ENCODE data around the gene DRC7. TPM values are rescaled to one million over a fixed set of nuclear protein-coding genes. Genes with fewer than 3 reads are reported as not detected.

DRC7 gene
- total and polyA plus RNA-seq, 9 of the 15 experiments (the other 6 are each of a cell fraction or from before 2014, with no cell fraction given): 0.04 to 0.33 (median 0.12) TPM; not detected in 3

GRCh38 chr16:57667526-57668262 is 26.9 kb upstream of the DRC7 start (continued):
- TF ChIP-seq USF1 (CRISPR knock-in tag; IDR thresholded peaks at IDR 0.05) (no peak), RREB1 (CRISPR knock-in tag; IDR thresholded peaks at IDR 0.05) (peak; percentile 79), ZNF12 (CRISPR knock-in tag; IDR thresholded peaks at IDR 0.05) (no peak), MAFK (IDR thresholded peaks at IDR 0.05; ENCODE audit: low read length) (peak; percentile 11; the same call in 1 of the 2 replicates), SRSF3 (IDR thresholded peaks at IDR 0.05; ENCODE audit: insufficient read depth, low read length) (no peak), SRSF1 (IDR thresholded peaks at IDR 0.05; ENCODE audit: low read depth, low read length) (no peak), ZNF639 (CRISPR knock-in tag; conservative IDR thresholded peaks at IDR 0.05 in 1 of 2, IDR thresholded peaks at IDR 0.05 in 1 of 2) (peak in 1 of 2 experiments; percentile 77; a peak in 1 of 4 replicates), SP2 (IDR thresholded peaks at IDR 0.05; ENCODE audit: extremely low read depth, low read depth, low read length, poor library complexity, severe bottlenecking) (no peak), CBX2 (IDR thresholded peaks at IDR 0.05; ENCODE audit: insufficient read depth, low read length, poor library complexity, severe bottlenecking) (no peak), ZBTB1 (CRISPR knock-in tag; IDR thresholded peaks at IDR 0.05; ENCODE audit: borderline replicate concordance, low read depth) (no peak), COPS2 (conservative IDR thresholded peaks at IDR 0.05) (no peak), ZFP30 (CRISPR knock-in tag; IDR thresholded peaks at IDR 0.05; ENCODE audit: borderline replicate concordance) (no peak), FOXP1 (CRISPR knock-in tag; IDR thresholded peaks at IDR 0.05) (no peak), ZNF347 (CRISPR knock-in tag; IDR thresholded peaks at IDR 0.05; ENCODE audit: low read depth) (no peak), HOMEZ (CRISPR knock-in tag; IDR thresholded peaks at IDR 0.05) (no peak), TAF1 (IDR thresholded peaks at IDR 0.05; ENCODE audit: control insufficient read depth, extremely low read depth, insufficient read depth, low read length, severe bottlenecking) (no peak)
